Smooth muscle cell (in vitro differentiated cells): ENCODE measurements around the gene OR4K1. TPM values are rescaled to one million over a fixed set of nuclear protein-coding genes. Genes with fewer than 3 reads are reported as not detected.

Source experiments
- DNase-seq: peaks from one replicate; lab custom pipeline; 2025; ENCODE audit not compliant: unreplicated experiment; lab: John Stamatoyannopoulos, UW
- H2AFZ ChIP-seq: fragments of 200-600 bp; sonication (generic); 2 replicates; pipeline ENCODE4 v1.6.0; 2016; ENCODE audit warnings: antibody characterized with exemption, low read depth, mild to moderate bottlenecking
- H3F3A ChIP-seq: fragments of 200-600 bp; sonication (generic); 2 replicates; pipeline ENCODE4 v1.6.0; 2017; ENCODE audit warnings: antibody characterized with exemption, low read depth
- H3K27ac ChIP-seq: fragments of 200-600 bp; sonication (generic); 2 replicates; pipeline ENCODE4 v1.5.1; 2016; ENCODE audit warnings: low read depth, mild to moderate bottlenecking
- H3K27me3 ChIP-seq: fragments of 200-600 bp; sonication (generic); 2 replicates; pipeline ENCODE4 v1.6.1; 2016; ENCODE audit warnings: low read depth, mild to moderate bottlenecking
- H3K36me3 ChIP-seq: fragments of 200-600 bp; sonication (generic); 2 replicates; pipeline ENCODE4 v1.5.1; 2016; ENCODE audit warnings: low read depth
- H3K4me1 ChIP-seq: fragments of 200-600 bp; sonication (generic); 2 replicates; pipeline ENCODE4 v1.5.1; 2016; ENCODE audit warnings: low read depth
- H3K4me2 ChIP-seq: fragments of 200-600 bp; sonication (generic); 2 replicates; pipeline ENCODE4 v1.6.0; 2016; ENCODE audit warnings: mild to moderate bottlenecking
- H3K4me3 ChIP-seq: fragments of 200-600 bp; sonication (generic); 2 replicates; pipeline ENCODE4 v1.5.1; 2016; ENCODE audit warnings: mild to moderate bottlenecking
- H3K79me2 ChIP-seq: fragments of 200-600 bp; sonication (generic); 2 replicates; pipeline ENCODE4 v1.6.0; 2016; ENCODE audit warnings: low read depth, mild to moderate bottlenecking
- H3K9ac ChIP-seq: fragments of 200-600 bp; sonication (generic); 2 replicates; pipeline ENCODE4 v1.6.0; 2016; ENCODE audit warnings: low read depth
- H3K9me3 ChIP-seq: fragments of 200-600 bp; sonication (generic); replicated peaks from 2 replicates; pipeline ENCODE4 v1.5.1; 2016; ENCODE audit warnings: low read depth
- H4K20me1 ChIP-seq: fragments of 200-600 bp; sonication (generic); 2 replicates; pipeline ENCODE4 v1.6.0; 2016; ENCODE audit warnings: low read depth
- WGBS: methylation state at CpG from one replicate; pipeline ENCODE4 v1.1.7; 2016; ENCODE audit warnings: low lambda C conversion rate; 5-methylcytosine and 5-hydroxymethylcytosine counted together
- polyA plus RNA-seq: library from polyadenylated mRNA; unstranded; fragments of >200 nt; fragmentation: Nextera tagmentation; extraction: Ambion mirVana; gene quantifications from 2 replicates; pipeline ENCODE4 v1.2.1, GENCODE V29; 2016
- total RNA-seq: library from RNA; depleted of rRNA; stranded (reverse); fragments of >200 nt; gene quantifications from 2 replicates; pipeline ENCODE4 v1.2.3, GENCODE V29; 2014
- TF ChIP-seq, protein P1 (sequence below): fragments of 200-600 bp; sonication (generic); IDR thresholded peaks from 2 replicates; pipeline ENCODE4 v1.5.1; 2017; ENCODE audit warnings: borderline replicate concordance, mild to moderate bottlenecking, antibody characterized with exemption; ENCODE audit not compliant: insufficient read depth, poor library complexity, severe bottlenecking

The OR4K1 gene
- total and polyA plus RNA-seq, 2 experiments from 2014 or later = not detected

DNA sequence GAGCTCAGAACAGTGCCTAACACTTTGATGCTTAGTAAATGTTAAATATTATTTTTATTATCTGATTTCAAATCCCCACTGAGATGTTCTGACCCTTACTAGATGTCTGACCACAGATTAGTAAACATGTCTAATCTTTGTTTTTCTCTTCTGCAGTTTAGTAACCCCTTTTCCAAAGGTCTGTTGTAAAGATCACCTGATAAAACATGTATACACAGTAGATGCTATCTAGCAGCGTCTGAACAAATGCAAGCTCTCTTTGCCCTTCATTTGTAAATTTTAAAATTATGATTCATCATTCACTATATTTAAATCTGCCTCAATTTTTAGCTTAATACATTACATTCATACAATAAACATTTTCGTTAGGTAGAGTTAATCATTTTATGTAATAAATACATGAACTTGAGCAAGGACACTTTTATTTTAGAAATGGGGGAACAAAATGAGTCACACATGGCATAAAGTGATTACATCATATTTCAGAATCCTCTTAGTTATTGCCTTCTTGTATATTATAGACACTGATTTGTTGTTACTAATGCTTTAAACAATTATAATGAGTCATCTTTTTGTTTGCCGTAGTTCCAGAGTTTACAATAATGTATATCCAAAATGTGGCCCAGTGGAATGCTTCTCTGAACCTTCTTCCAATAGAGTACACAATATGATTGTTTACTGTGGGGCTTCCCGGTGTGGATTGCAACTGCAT lies 12.0 kb upstream of the OR4K1 start:
- H4K20me1 ChIP-seq = no peaks in the 10 kb centered on the region
- no peaks in the 10 kb centered on the region for H3K27me3 ChIP-seq
- DNase-seq = no peak
- H3K4me2 ChIP-seq = no peak overlapping the region
- no peak overlapping the region for H2AFZ ChIP-seq
- no peaks in the 10 kb centered on the region for H3K36me3 ChIP-seq
- H3K9me3 ChIP-seq = peaks cover 27% of the 10 kb centered on the region
- no peaks in the 10 kb centered on the region for H3K79me2 ChIP-seq
- no peak overlapping the region for H3K9ac ChIP-seq
- no peaks in the 10 kb centered on the region for H3F3A ChIP-seq
- TF ChIP-seq, protein P1, sequence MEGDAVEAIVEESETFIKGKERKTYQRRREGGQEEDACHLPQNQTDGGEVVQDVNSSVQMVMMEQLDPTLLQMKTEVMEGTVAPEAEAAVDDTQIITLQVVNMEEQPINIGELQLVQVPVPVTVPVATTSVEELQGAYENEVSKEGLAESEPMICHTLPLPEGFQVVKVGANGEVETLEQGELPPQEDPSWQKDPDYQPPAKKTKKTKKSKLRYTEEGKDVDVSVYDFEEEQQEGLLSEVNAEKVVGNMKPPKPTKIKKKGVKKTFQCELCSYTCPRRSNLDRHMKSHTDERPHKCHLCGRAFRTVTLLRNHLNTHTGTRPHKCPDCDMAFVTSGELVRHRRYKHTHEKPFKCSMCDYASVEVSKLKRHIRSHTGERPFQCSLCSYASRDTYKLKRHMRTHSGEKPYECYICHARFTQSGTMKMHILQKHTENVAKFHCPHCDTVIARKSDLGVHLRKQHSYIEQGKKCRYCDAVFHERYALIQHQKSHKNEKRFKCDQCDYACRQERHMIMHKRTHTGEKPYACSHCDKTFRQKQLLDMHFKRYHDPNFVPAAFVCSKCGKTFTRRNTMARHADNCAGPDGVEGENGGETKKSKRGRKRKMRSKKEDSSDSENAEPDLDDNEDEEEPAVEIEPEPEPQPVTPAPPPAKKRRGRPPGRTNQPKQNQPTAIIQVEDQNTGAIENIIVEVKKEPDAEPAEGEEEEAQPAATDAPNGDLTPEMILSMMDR = no peak
- 50% methylated on average over 4 of the region's 4 CpGs for WGBS
- no peak overlapping the region for H3K4me3 ChIP-seq
- H3K4me1 ChIP-seq = no peaks in the 10 kb centered on the region
- H3K27ac ChIP-seq = no peak overlapping the region

DNA sequence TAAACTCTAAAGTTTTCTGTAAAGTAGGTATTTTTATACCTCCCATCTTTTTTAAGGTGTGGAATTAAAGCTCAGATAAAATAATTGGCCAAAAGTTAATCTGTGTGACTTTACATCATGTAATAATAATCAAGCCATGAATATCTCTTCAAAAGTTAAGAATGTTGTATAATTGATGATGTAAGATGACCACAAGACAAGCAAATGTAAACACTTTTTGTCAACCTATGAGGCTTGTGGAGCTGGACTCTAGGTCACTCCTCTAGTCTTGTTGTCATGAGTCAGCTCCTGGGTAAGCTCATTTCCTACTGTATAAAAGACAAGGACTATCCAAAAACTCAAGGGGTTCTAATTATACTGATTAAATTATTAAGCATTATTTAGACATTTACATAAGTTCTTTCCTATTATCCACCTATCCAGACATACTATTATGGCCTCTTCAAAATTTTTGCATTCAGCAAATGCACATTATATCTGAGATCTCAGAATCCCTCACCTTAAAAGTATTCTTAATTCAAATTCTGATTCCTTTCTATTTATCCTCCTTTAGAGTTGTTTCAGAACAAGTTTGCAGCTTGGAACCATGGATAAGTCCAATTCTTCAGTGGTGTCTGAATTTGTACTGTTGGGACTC lies 10.6 kb upstream of the OR4K1 start, which contains the start of gene OR4K5:
Gene OR4K5 (plus strand): TSS at position 587 of the 637 bp plus-strand sequence. CDS start 0 bp downstream, at position 587.
- Histone ChIP-seq H3K27ac (no peak within 1 kb of the TSS), H3K9ac (no peak within 1 kb of the TSS), H3K27me3 (no peaks in the 10 kb centered on the region), H3K9me3 (peaks cover 29% of the 10 kb centered on the region), H3K36me3 (no peaks in the 10 kb centered on the region), H3K79me2 (no peaks in the 10 kb centered on the region), H3F3A (no peaks in the 10 kb centered on the region), H3K4me3 (no peak within 1 kb of the TSS), H3K4me2 (no peak within 1 kb of the TSS), H4K20me1 (no peaks in the 10 kb centered on the region), H3K4me1 (no peaks in the 10 kb centered on the region), H2AFZ (no peak within 1 kb of the TSS)
- TF ChIP-seq, protein P1 = no peak
- DNase-seq = no peak

DNA sequence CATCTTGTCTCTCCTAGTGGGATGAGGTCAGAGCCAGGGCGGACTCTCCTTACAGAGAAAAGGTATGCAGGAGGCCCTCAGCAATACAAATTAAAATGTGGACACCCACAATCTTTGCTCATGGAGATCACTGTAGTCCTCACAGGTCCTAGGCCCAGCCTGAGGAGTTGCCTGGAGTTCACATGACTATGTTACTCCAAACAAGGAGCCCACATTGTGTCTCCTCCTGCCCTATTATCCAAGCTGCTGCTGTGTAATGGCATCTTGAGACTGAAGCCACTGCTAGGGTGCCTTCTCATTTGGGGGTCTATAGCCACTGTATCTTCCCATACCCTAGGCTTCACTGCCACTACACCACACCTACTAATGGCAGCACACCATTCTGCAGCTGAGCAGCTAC lies 11.0 kb downstream of the OR4K1 start:
- no peaks in the 10 kb centered on the region for H3K79me2 ChIP-seq
- no peak overlapping the region for H3K9ac ChIP-seq
- no peak overlapping the region for H3K4me3 ChIP-seq
- no peak overlapping the region for H3K27ac ChIP-seq
- peaks cover 24% of the 10 kb centered on the region for H3K9me3 ChIP-seq
- no peaks in the 10 kb centered on the region for H4K20me1 ChIP-seq
- H3K36me3 ChIP-seq = no peaks in the 10 kb centered on the region
- no peaks in the 10 kb centered on the region for H3K4me1 ChIP-seq
- DNase-seq = no peak
- no peaks in the 10 kb centered on the region for H3K27me3 ChIP-seq
- no peaks in the 10 kb centered on the region for H3F3A ChIP-seq
- TF ChIP-seq, protein P1 = no peak
- WGBS = 54% methylated on average over 1 of the region's 1 CpG
- no peak overlapping the region for H2AFZ ChIP-seq
- H3K4me2 ChIP-seq = no peak overlapping the region
